Activated naive CD4-positive, alpha-beta T cell treated with Interleukin-2 at 50 U/mL for 16 hours (primary cell): ENCODE measurements around the gene IGFBPL1.
"Not testable (repeated sequence)": the region's sequence is repeated elsewhere in the genome, so short reads cannot be mapped to it uniquely, and the experiment has no call there.

Source experiments
- DNase-seq: peaks from one replicate; pipeline ENCODE4 v3.0.0-alpha.2; 2020

IGFBPL1 gene

GRCh38 chr9:38395653-38396370, 28.4 kb downstream of the IGFBPL1 start:
- DNase-seq, result no peak

- no peak for DNase-seq
Observed at GRCh38 chr9:38394416-38394815, 29.8 kb downstream of the IGFBPL1 start.

GRCh38 chr9:38393128-38393796, 31.0 kb downstream of the IGFBPL1 start:
- no peak for DNase-seq

GRCh38 chr9:38392235-38393127, 31.8 kb downstream of the IGFBPL1 start, which contains the start of gene ALDH1B1:
ALDH1B1 (plus strand) TSS chr9:38392702; CDS start chr9:38395749, 3,047 bp downstream.
- DNase-seq, result peak; percentile 72

- DNase-seq, result no peak
Observed at GRCh38 chr9:38391278-38392118, 32.8 kb downstream of the IGFBPL1 start.

GRCh38 chr9:38390851-38391250, 33.4 kb downstream of the IGFBPL1 start:
- DNase-seq, result no peak

- DNase-seq, result no peak
Observed at GRCh38 chr9:38390442-38390841, 33.8 kb downstream of the IGFBPL1 start.

GRCh38 chr9:38389313-38389712, 34.9 kb downstream of the IGFBPL1 start:
- no peak for DNase-seq

- DNase-seq, result no peak
Observed at GRCh38 chr9:38388283-38389223, 35.7 kb downstream of the IGFBPL1 start.

GRCh38 chr9:38387751-38388150, 36.5 kb downstream of the IGFBPL1 start:
- no peak for DNase-seq

GRCh38 chr9:38387066-38387465, 37.2 kb downstream of the IGFBPL1 start:
- DNase-seq, result no peak

- DNase-seq, result no peak
Observed at GRCh38 chr9:38386319-38386895, 37.8 kb downstream of the IGFBPL1 start.

- no peak for DNase-seq
Observed at GRCh38 chr9:38385896-38386295, 38.4 kb downstream of the IGFBPL1 start.

GRCh38 chr9:38384990-38385848, 39.0 kb downstream of the IGFBPL1 start:
- no peak for DNase-seq

- no peak for DNase-seq
Observed at GRCh38 chr9:38382141-38382540, 42.1 kb downstream of the IGFBPL1 start.

- no peak for DNase-seq
Observed at GRCh38 chr9:38380872-38381534, 43.3 kb downstream of the IGFBPL1 start.

GRCh38 chr9:38380230-38380871, 43.9 kb downstream of the IGFBPL1 start:
- DNase-seq, result no peak

- DNase-seq, result not testable (repeated sequence)
Observed at GRCh38 chr9:38377336-38378083, 46.7 kb downstream of the IGFBPL1 start.
